Keratinocyte (primary cell): ENCODE results near the gene REG3A.

Experiments used
- EZH2 ChIP-seq: IDR thresholded peaks from one replicate; pipeline ENCODE4 v1.6.1; 2012; ENCODE audit warnings: inconsistent platforms, mild to moderate bottlenecking, low read length, moderate library complexity
- TF ChIP-seq, protein P1 (sequence below), 3 experiments: IDR thresholded peaks in 1 of 3; conservative IDR thresholded peaks in 1 of 3; optimal IDR thresholded peaks in 1 of 3; 2 replicates in 2 of 3; 3 replicates in 1 of 3; pipeline versions ENCODE3 to v1.5.1; 2011; ENCODE audit warnings: low read length in 3 of 3, mild to moderate bottlenecking in 3 of 3, moderate library complexity in 2 of 3, control low read depth in 1 of 3, inconsistent platforms in 1 of 3; ENCODE audit not compliant: insufficient read depth in 2 of 3; ENCODE audit errors: extremely low read depth in 1 of 3

DNA sequence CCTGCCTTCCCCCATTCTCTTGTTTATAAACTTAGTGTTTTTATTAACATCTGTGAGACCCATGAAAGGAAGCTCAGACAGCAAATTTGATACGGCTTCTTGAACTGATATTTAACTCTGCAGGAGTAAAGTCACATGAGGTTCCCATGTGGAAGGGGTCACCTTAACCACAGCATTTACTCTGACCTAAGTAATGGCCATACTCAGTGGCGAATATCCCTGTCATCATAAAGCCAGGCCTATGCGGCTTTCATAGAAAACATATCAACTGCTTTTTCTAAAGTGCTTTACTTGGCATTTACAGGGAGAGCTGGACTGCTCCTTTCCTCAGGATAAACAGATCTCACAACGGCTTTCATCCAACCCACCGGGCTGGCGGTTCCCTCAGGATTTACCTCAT lies 30.3 kb downstream of the REG3A start:
- TF ChIP-seq, protein P1, sequence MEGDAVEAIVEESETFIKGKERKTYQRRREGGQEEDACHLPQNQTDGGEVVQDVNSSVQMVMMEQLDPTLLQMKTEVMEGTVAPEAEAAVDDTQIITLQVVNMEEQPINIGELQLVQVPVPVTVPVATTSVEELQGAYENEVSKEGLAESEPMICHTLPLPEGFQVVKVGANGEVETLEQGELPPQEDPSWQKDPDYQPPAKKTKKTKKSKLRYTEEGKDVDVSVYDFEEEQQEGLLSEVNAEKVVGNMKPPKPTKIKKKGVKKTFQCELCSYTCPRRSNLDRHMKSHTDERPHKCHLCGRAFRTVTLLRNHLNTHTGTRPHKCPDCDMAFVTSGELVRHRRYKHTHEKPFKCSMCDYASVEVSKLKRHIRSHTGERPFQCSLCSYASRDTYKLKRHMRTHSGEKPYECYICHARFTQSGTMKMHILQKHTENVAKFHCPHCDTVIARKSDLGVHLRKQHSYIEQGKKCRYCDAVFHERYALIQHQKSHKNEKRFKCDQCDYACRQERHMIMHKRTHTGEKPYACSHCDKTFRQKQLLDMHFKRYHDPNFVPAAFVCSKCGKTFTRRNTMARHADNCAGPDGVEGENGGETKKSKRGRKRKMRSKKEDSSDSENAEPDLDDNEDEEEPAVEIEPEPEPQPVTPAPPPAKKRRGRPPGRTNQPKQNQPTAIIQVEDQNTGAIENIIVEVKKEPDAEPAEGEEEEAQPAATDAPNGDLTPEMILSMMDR (optimal IDR thresholded peaks at IDR 0.05 in 1 of 3, IDR thresholded peaks at IDR 0.05 in 1 of 3, conservative IDR thresholded peaks at IDR 0.05 in 1 of 3; ENCODE audit: extremely low read depth in 1 of 3, insufficient read depth in 2 of 3, low read length in 3 of 3): no peak
- TF ChIP-seq EZH2: no peak
